Stomach (tissue), 4 donors: ENCODE data around the gene CCL3.

Experiments used
- POLR2A ChIP-seq, 4 donors: fragments of 450-650 bp; IDR thresholded peaks; one replicate each; pipeline ENCODE4 v1.6.1; 2016; ENCODE audit warnings: antibody characterized with exemption in 4 of 4, control low read depth in 2 of 4, mild to moderate bottlenecking in 1 of 4, moderate library complexity in 1 of 4
- POLR2AphosphoS5 ChIP-seq, 3 donors: sonication (generic); formaldehyde crosslinking; IDR thresholded peaks; one replicate each; pipeline ENCODE4 v1.6.1; 2016; ENCODE audit warnings: antibody characterized with exemption in 3 of 3
- TF ChIP-seq, protein P1 (sequence below), 7 experiments: fragments of 450-650 bp in 4 of 7; fragments of 200-600 bp in 3 of 7; sonication (generic) in 3 of 7; IDR thresholded peaks; one replicate each; pipeline ENCODE4 v1.5.1; 2016 to 2019; ENCODE audit warnings: antibody characterized with exemption in 7 of 7, control low read depth in 2 of 7, mild to moderate bottlenecking in 1 of 7

DNA sequence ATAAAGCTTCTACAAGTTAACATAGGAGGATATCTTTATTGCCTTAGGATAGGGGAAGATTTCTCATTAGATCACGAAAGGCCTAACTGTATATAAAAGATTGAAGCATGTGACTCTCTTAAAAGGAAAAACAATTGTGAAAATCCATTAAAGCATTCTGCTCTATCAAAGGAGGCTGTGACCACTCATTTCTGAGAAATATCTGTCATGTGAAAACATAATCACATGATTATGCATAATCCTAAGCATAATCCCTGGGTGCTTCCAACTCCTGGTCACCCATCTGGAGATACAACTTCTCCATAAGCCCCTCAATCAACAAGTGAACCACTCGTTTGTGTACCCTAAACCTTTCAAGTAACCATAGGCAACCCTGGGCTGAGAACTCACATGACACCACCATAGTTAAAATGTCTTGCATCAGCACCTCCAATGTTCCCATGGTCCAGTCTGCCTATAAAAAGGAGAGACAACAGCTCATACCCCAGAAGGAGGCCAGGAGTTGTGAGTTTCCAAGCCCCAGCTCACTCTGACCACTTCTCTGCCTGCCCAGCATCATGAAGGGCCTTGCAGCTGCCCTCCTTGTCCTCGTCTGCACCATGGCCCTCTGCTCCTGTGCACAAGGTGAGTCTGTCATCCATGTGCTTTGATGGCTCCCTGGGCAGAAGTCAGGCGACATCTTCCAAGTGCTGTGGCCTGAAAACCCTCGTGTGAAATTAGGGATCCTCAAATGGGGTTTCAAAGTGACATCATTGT is 26.0 kb downstream of the CCL3 start, which contains the start of gene CCL18:
- TF ChIP-seq, protein P1, sequence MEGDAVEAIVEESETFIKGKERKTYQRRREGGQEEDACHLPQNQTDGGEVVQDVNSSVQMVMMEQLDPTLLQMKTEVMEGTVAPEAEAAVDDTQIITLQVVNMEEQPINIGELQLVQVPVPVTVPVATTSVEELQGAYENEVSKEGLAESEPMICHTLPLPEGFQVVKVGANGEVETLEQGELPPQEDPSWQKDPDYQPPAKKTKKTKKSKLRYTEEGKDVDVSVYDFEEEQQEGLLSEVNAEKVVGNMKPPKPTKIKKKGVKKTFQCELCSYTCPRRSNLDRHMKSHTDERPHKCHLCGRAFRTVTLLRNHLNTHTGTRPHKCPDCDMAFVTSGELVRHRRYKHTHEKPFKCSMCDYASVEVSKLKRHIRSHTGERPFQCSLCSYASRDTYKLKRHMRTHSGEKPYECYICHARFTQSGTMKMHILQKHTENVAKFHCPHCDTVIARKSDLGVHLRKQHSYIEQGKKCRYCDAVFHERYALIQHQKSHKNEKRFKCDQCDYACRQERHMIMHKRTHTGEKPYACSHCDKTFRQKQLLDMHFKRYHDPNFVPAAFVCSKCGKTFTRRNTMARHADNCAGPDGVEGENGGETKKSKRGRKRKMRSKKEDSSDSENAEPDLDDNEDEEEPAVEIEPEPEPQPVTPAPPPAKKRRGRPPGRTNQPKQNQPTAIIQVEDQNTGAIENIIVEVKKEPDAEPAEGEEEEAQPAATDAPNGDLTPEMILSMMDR (IDR thresholded peaks at IDR 0.05), result no peak
- TF ChIP-seq POLR2AphosphoS5 (IDR thresholded peaks at IDR 0.05) (no peak), POLR2A (IDR thresholded peaks at IDR 0.05) (no peak)
